ENCODE results near the gene EDEM3. TPM values are rescaled to one million over a fixed set of nuclear protein-coding genes. Genes with fewer than 3 reads are reported as not detected.

Gene EDEM3
- total RNA-seq, 2 experiments from 2014 or later: 23.0 to 25.4 TPM

GRCh38 chr1:184759651-184760050 lies 5.0 kb upstream of the EDEM3 start:
- no peaks in the 10 kb centered on the region for H3K36me3 Mint-ChIP-seq
- H3K27me3 Mint-ChIP-seq: no peaks in the 10 kb centered on the region
- peaks cover 13% of the 10 kb centered on the region for H3K4me1 Mint-ChIP-seq
- DNase-seq: no peak
- H3K27ac Mint-ChIP-seq: no peak overlapping the region
- no peak for ATAC-seq
- H3K9me3 Mint-ChIP-seq (ENCODE audit: low read depth): peaks cover 2% of the 10 kb centered on the region
- H3K4me3 Mint-ChIP-seq: no peak overlapping the region
- CTCF ChIA-PET: interaction anchor here (2.1 kb wide), 1 partner anchor 46 kb away, joined by 5 read pairs; no protein-coding TSS in a partner anchor

- peaks cover 13% of the 10 kb centered on the region for H3K4me1 Mint-ChIP-seq
- CTCF ChIA-PET: interaction anchor here (2.1 kb wide), 1 partner anchor 46 kb away, joined by 5 read pairs; no protein-coding TSS in a partner anchor
- no peak overlapping the region for H3K27ac Mint-ChIP-seq
- no peak overlapping the region for H3K4me3 Mint-ChIP-seq
- H3K27me3 Mint-ChIP-seq: no peaks in the 10 kb centered on the region
- H3K36me3 Mint-ChIP-seq: no peaks in the 10 kb centered on the region
- DNase-seq (no peak), ATAC-seq (no peak)
- H3K9me3 Mint-ChIP-seq (ENCODE audit: low read depth): peaks cover 2% of the 10 kb centered on the region
Observed at GRCh38 chr1:184759112-184759511, 4.5 kb upstream of the EDEM3 start.

GRCh38 chr1:184757891-184758290 lies 3.2 kb upstream of the EDEM3 start:
- H3K27me3 Mint-ChIP-seq: no peaks in the 10 kb centered on the region
- H3K36me3 Mint-ChIP-seq: peaks cover 1% of the 10 kb centered on the region
- no peaks in the 10 kb centered on the region for H3K9me3 Mint-ChIP-seq (ENCODE audit: low read depth)
- ATAC-seq: no peak
- H3K4me3 Mint-ChIP-seq: no peak overlapping the region
- H3K4me1 Mint-ChIP-seq: peaks cover 22% of the 10 kb centered on the region
- CTCF ChIA-PET: interaction anchor here (2.1 kb wide), 1 partner anchor 47 kb away, joined by 5 read pairs; no protein-coding TSS in a partner anchor
- no peak for DNase-seq
- no peak overlapping the region for H3K27ac Mint-ChIP-seq

- ATAC-seq (no peak), DNase-seq (no peak)
- H3K9me3 Mint-ChIP-seq (ENCODE audit: low read depth): no peaks in the 10 kb centered on the region
- peaks cover 25% of the 10 kb centered on the region for H3K4me1 Mint-ChIP-seq
- CTCF ChIA-PET: no interaction called here
- no peaks in the 10 kb centered on the region for H3K27me3 Mint-ChIP-seq
- H3K27ac Mint-ChIP-seq: no peak overlapping the region
- no peak overlapping the region for H3K4me3 Mint-ChIP-seq
- H3K36me3 Mint-ChIP-seq: peaks cover 1% of the 10 kb centered on the region
Observed at GRCh38 chr1:184757406-184757805, 2.7 kb upstream of the EDEM3 start.

GRCh38 chr1:184755226-184756065 lies 788 bp upstream of the EDEM3 start:
- no peaks in the 10 kb centered on the region for H3K27me3 Mint-ChIP-seq
- peaks cover 30% of the 10 kb centered on the region for H3K4me1 Mint-ChIP-seq
- H3K9me3 Mint-ChIP-seq (ENCODE audit: low read depth): no peaks in the 10 kb centered on the region
- ATAC-seq: peak; percentile 1
- H3K27ac Mint-ChIP-seq: peak overlapping the region; percentile 85
- peak; percentile 48 for DNase-seq
- H3K4me3 Mint-ChIP-seq: peak overlapping the region; percentile 95
- H3K36me3 Mint-ChIP-seq: peaks cover 3% of the 10 kb centered on the region
- CTCF ChIA-PET: interaction anchor here (0.9 to 1.7 kb wide), 9 partner anchors 12 to 415 kb away, joined by 3 to 10 read pairs (median 4); no protein-coding TSS in a partner anchor

- CTCF ChIA-PET: interaction anchor here (0.9 to 1.5 kb wide), 5 partner anchors 10 to 220 kb away, joined by 3 to 4 read pairs (median 3); partner anchors contain the start of gene NIBAN1
- Mint-ChIP-seq H3K27me3 (no peaks in the 10 kb centered on the region), H3K9me3 (ENCODE audit: low read depth) (no peaks in the 10 kb centered on the region), H3K4me1 (peaks cover 36% of the 10 kb centered on the region), H3K27ac (peak overlapping the region; percentile 85), H3K4me3 (peak overlapping the region; percentile 95), H3K36me3 (peaks cover 3% of the 10 kb centered on the region)
- peak; percentile 6 for ATAC-seq
- peak; percentile 66 for DNase-seq
Observed at GRCh38 chr1:184753608-184754475, 816 bp downstream of the EDEM3 start.

GRCh38 chr1:184753117-184753516 lies 1.5 kb downstream of the EDEM3 start:
- CTCF ChIA-PET: interaction anchor here (1.1 kb wide), 1 partner anchor 139 kb away, joined by 3 read pairs; no protein-coding TSS in a partner anchor
- peaks cover 37% of the 10 kb centered on the region for H3K4me1 Mint-ChIP-seq
- H3K4me3 Mint-ChIP-seq: peak overlapping the region; percentile 95
- peaks cover 3% of the 10 kb centered on the region for H3K36me3 Mint-ChIP-seq
- H3K9me3 Mint-ChIP-seq (ENCODE audit: low read depth): no peaks in the 10 kb centered on the region
- peak overlapping the region; percentile 85 for H3K27ac Mint-ChIP-seq
- no peaks in the 10 kb centered on the region for H3K27me3 Mint-ChIP-seq
- DNase-seq (no peak), ATAC-seq (no peak)

GRCh38 chr1:184752656-184753055 lies 2.0 kb downstream of the EDEM3 start:
- Mint-ChIP-seq H3K9me3 (ENCODE audit: low read depth) (no peaks in the 10 kb centered on the region), H3K27me3 (no peaks in the 10 kb centered on the region), H3K27ac (peak overlapping the region; percentile 85), H3K4me1 (peaks cover 39% of the 10 kb centered on the region), H3K36me3 (peaks cover 6% of the 10 kb centered on the region), H3K4me3 (peak overlapping the region; percentile 95)
- DNase-seq (no peak), ATAC-seq (no peak)
- CTCF ChIA-PET: interaction anchor here (1.1 kb wide), 1 partner anchor 140 kb away, joined by 3 read pairs; no protein-coding TSS in a partner anchor

- Mint-ChIP-seq H3K9me3 (ENCODE audit: low read depth) (no peaks in the 10 kb centered on the region), H3K4me3 (no peak overlapping the region), H3K27ac (no peak overlapping the region), H3K36me3 (peaks cover 18% of the 10 kb centered on the region), H3K4me1 (peaks cover 61% of the 10 kb centered on the region), H3K27me3 (no peaks in the 10 kb centered on the region)
- no peak for DNase-seq
- ATAC-seq: no peak
- CTCF ChIA-PET: interaction anchor here (0.8 kb wide), 1 partner anchor 1429 kb away, joined by 3 read pairs; no protein-coding TSS in a partner anchor
Observed at GRCh38 chr1:184748740-184749139, 5.9 kb downstream of the EDEM3 start.

- CTCF ChIA-PET: no interaction called here
- Mint-ChIP-seq H3K36me3 (peaks cover 19% of the 10 kb centered on the region), H3K4me3 (no peak overlapping the region), H3K9me3 (ENCODE audit: low read depth) (no peaks in the 10 kb centered on the region), H3K27ac (no peak overlapping the region), H3K4me1 (peaks cover 60% of the 10 kb centered on the region), H3K27me3 (no peaks in the 10 kb centered on the region)
- ATAC-seq (no peak), DNase-seq (no peak)
Observed at GRCh38 chr1:184747089-184747955, 7.3 kb downstream of the EDEM3 start.

GRCh38 chr1:184745929-184746638 lies 8.6 kb downstream of the EDEM3 start:
- CTCF ChIA-PET: no interaction called here
- ATAC-seq: peak; percentile 71
- Mint-ChIP-seq H3K4me3 (no peak overlapping the region), H3K4me1 (peaks cover 61% of the 10 kb centered on the region), H3K36me3 (peaks cover 22% of the 10 kb centered on the region), H3K9me3 (ENCODE audit: low read depth) (no peaks in the 10 kb centered on the region), H3K27ac (peak overlapping the region; percentile 72), H3K27me3 (no peaks in the 10 kb centered on the region)
- DNase-seq: peak; percentile 44

GRCh38 chr1:184745110-184745509 lies 9.5 kb downstream of the EDEM3 start:
- peak overlapping the region; percentile 52 for H3K27ac Mint-ChIP-seq
- peaks cover 25% of the 10 kb centered on the region for H3K36me3 Mint-ChIP-seq
- H3K4me1 Mint-ChIP-seq: peaks cover 64% of the 10 kb centered on the region
- no peak overlapping the region for H3K4me3 Mint-ChIP-seq
- DNase-seq (no peak), ATAC-seq (no peak)
- H3K9me3 Mint-ChIP-seq (ENCODE audit: low read depth): no peaks in the 10 kb centered on the region
- CTCF ChIA-PET: no interaction called here
- H3K27me3 Mint-ChIP-seq: no peaks in the 10 kb centered on the region
